Islet of Langerhans (tissue), 1 donor: ENCODE data around the gene NFASC.

Experiments
- FAIRE-seq: peaks from one replicate; lab custom pipeline; 2011; peaks lifted over from hg19 to GRCh38; lab: Jason Lieb, UNC

Gene NFASC

DNA sequence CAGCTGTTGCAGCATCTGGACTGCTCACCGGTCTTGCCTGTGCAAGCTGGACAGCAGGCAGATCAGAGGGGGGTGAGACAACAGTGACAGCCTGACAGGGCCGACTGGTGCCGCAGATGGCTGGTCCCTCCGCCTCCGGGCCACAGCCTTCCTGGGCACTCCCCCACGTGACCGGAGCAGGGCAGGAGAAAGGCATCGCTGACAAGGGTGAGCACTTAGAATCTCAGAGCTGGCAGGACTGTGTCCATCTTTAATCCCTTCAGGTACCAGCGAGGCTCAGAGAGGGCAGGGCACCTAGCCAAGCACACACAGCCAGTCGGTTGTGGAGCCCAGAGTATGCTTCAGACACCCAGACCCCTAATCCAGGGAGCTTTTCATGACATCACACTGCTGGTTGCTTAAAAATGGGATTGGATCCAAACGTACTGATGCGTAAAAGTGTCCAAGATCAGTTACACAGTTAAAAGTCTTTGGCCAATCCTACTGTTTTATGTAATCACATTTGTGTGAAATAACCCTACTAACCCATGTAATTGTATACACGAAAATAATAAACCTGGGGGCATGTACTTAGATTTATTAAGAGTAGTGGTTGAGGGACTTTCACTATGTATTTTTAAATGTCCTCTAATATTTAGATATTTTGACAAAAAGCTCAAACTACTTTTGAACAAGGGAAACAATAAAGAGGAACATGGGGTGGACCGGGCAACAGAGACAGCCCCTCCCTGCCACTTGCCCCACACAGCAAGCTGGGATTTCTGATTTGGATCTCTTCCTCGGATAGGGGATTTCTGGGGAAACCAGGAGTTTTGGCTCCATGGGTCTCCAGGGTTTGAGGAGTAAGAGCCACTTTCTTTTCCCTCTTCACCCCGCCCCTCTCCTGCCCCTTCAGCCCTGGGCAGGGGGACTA lies 171.6 kb downstream of the NFASC start:
- no peak for FAIRE-seq

DNA sequence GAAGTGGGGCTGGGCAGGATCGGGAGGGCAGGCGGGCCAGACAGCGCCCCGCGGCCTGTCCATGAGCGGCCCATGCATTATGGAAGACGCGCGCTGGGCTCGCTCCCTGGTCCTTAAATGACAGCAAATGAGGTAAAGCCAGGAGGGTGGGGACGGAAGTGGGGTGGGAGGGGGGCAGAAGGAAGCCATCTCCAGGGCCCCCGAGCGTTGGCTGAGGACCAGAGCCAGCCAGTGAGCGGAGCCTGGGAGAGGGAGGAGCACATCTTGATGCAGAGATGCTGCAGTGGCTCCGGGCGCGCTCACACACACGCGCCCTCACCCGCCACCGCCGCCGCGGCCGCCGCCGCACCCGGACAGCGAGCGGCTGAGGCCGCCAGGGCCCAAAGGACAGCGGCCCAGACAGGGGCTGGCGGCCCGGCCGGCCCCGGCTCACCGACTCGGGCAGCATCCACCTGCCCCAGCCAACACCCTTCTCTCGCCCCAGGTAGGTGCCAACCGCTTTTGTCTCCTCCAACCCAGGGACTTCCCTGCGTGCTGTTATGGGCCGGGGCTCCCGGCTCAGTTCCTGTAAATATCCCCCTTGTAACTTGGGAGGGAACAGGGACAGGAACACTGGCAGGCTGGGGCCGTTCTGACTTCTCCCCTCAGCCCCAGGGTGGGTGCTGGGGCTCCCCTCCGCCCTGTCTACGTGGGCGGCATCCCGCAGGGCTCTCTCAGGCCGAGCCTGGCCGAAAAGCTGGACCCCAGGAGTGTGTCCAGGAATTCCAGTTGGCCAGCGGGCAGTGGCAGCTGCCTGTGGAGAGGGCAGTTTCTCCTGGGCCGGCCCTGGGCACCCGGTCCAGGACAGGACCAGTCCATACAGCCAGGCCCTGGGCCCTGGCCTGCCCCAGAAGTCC lies 172.5 kb downstream of the NFASC start, which contains the start of gene CNTN2:
CNTN2 (plus strand) TSS at position 302 of the 896 bp plus-strand sequence. CDS start 9,974 bp downstream, outside the sequence.
- no peak for FAIRE-seq

DNA sequence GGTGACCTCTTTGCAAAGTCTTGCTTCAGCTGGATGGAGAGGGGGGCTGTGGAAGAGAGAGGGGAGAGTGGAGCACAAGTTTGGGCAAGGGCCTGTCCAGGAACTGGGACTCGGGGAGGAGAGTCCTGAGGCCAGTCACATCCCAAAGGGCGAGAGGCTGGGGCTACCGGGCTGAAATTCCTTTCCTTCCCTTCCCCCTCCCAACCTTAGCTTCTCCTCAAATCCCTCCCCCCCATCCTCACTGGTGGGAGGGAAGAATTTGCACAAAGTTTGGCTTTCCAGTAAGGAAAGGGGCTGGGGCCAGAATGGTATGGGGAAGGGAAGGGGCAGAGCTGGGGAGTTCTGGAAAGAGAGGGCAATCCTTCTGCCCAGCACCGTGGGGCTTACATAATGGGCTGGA lies 173.2 kb downstream of the NFASC start:
- no peak for FAIRE-seq

DNA sequence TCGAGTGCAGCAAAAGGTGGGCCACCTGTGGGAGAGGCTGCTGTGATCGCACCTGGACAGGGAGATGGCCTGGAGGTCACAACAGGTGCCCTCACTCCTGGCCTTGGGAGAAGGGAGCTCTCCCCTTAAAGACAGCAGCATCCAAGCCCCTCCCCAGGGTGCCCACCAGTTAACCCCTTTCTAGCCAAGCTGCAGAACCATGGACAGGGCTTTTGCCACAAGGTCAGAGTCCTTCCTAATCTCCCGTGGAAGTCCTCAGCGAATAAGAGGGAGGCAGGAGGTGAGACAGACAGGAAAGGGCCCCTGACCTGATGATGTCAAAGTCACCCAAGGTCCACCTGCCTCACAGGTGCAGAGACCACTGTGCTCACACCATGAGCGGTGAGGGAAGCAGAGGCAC lies 174.1 kb downstream of the NFASC start:
- no peak for FAIRE-seq

DNA sequence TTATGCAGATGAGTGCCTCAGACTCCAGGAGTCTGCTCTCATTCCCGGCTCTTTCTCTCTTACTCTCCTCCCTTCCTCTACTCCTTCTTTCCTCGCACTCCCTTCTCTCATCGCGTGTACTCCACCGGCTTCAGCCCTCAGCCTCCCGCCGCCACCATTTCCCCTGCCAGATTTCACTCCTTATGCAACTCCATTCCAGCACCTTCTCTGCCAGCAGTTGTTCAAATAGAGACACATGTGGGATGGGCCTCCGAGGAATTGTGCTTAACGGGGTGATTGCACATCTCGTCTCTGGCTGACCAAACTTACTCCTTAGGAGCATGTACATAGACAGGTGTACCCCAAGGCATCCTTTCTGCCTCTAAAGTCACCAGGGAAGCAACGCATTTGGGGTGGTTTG lies 174.5 kb downstream of the NFASC start:
- no peak for FAIRE-seq

DNA sequence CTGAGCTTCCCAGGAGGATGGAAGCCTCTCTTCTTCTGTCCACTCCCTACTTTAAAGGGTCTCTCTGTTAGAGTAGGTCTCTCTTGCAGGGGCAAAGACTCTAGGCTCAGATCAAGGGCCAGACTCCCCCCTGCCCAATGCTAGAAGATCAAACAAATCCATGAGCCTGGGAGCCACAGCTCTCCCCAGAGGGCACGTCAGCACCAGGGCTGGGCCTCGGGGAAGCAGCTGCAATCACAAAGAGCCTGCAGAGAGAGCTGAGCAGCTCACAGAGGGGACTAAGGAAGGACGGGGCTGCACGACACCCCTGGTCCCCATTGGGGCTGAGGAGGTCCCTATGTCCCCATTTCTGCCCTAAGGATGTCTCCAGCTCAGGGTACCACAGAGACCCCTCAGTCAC lies 176.2 kb downstream of the NFASC start:
- FAIRE-seq, result no peak

DNA sequence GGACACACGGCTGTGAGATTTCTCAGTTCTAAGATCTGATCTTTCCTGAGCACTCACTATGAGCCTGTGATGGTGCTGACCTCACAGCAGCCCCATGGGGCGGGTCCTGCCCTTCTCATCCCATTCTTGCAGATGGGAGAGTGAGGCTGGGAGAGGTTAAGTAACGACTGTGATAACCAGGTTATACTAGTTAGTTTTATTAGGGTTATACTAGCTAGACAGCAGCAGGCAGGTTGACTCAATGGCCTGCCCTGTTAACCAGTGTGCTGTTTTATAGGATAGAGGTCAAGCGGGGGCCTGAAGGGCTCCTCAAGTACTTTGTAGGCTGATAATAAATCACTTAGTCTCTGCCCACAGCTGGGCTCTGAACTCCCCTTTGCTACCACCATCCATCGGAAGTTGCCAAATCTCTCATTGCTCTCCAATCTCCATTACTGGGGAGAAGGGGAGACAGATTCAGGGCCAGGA lies 177.1 kb downstream of the NFASC start:
- FAIRE-seq, result no peak

DNA sequence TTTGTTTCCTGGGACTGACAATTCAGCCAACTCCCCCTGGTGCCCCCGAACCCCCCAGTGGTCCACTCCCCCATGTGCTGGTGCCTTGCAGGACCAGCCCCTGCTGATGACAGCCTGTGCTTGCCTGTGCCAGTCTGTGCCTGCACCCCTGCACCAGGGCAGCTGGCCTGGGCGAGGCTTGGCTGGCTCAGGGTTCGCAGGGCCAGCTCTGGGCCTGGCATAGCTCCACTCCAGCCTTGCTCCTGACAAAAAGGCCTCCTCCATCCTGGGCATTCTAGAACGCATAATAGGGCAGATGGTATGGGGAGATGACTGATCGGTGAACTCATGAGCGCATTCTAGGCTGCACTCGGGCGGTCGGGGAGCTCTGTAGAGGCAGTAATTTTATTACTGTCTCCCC lies 177.7 kb downstream of the NFASC start:
- no peak for FAIRE-seq

DNA sequence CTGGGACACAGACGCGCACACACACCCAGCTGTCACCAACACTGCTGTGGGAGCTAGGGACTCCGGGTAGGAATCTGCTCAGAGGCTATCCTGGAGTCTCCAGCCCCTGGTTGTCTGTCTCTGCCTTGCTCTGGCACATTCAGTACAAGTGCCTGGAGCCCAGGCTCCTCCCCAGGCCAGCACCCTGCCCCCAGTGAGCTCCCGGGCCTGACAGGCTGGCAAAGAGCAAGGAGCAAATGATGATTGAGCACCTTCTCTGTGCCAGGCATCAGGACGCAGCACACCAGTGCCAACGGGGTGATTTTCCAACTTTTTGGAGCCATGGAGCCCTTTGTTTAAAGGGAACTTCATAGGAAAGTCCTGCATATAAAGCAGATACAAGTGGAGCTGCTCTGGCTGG lies 178.8 kb downstream of the NFASC start:
- no peak for FAIRE-seq

DNA sequence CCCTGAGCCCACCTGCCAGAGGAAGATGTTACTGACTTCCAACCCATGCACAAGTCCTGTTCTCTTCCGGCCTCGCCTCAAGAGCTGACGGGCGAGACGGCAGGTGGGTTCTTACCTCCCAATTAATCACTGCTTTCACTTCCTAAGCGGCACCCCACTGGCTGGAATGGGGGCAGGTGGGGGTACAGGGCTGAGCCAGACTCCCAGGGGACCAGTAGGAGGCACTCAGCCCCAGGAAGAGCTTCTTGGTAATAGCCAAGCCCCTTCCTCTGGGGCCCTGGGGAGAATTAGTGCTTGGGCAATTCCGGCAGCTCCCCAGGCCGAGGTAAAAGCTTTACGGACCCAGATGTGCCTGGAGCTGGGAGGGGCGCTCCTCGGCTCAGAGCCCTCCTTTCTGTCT lies 182.0 kb downstream of the NFASC start:
- FAIRE-seq, result no peak

DNA sequence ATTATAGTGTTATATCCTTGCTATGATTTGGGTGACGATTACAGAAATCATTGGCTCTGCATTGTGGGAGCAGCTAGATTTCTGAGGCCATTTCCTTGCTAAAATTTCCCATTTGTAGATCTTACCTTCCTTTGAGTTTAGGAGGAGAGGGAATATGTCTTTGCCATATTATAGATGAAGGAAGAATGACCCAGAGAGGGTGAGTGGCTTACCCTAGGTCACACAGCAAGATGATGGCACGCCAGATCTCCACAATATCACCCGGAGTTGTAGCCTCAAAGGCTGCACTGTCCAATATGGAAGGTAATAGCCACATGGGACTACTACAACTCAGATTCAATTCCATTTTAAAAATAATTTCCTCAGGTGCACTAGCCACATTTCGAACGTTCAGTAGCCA lies 182.6 kb downstream of the NFASC start:
- no peak for FAIRE-seq

DNA sequence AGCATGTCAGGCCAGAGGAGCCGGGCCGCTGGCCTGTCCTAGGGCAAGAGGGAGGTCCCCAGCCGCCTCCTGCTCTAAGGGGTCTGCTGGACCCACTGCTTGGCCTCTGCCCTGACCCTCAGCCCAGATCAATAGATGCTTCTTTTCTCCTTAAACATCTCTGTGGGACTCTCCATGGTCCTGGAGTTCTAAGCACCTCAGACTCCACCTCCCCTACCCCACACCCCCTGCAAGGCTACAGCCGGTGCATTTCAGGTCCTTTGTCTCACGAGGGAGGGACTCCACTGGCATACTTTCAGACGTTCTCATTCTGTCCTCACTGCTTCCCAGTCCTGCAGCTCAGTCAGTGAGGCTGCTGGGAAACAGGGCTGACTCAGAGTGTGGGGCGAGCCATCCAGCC lies 183.4 kb downstream of the NFASC start:
- no peak for FAIRE-seq

DNA sequence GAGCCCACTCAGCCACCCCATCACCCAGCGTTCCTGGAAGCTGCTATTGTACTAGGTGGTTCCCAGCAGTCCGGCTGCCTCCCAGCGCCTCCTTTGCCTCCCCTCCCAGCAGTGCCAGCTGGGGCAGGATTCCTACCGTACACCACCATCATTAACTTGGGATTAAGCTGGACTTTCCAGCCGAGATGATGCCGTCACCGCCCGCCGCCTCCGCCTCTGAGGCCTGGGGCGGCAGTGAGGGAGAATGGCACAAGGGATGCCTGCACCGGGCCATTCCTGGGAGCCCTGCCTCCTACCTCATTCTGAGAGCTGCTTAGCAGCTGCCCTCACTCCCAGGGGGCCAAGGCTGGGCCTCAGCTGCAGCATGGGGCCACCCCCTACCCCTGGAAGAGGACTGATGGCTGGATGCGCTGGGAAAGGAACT lies 185.5 kb downstream of the NFASC start:
- no peak for FAIRE-seq

DNA sequence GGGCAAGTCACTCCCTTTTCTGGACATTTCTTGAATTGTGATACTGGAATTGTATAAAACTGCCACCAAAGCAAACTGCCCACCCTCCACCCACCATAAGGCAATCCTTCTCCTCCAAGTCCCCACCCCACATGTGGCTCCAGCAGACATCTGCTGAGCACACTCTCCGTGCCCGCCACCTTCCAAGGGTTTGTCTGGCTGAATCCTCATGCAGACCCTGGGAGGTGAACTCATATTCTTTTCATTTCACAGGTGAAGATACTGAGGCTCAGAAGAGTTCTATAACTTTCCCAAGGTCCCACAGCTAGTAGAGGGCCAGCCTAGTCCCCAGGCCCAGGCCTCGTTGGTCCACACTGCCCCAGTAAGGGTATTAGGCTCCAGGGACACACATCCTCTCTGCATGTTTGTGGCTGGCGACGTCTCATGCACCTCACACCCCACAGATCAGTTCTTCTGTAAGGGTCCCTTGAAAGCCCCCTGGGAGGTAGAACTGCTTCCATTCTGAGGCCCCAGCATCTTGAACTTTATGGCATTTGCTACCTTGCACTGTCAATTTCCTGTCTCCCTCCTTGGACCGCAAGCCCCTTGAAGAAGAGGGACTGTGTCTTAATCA lies 186.4 kb downstream of the NFASC start:
- no peak for FAIRE-seq

DNA sequence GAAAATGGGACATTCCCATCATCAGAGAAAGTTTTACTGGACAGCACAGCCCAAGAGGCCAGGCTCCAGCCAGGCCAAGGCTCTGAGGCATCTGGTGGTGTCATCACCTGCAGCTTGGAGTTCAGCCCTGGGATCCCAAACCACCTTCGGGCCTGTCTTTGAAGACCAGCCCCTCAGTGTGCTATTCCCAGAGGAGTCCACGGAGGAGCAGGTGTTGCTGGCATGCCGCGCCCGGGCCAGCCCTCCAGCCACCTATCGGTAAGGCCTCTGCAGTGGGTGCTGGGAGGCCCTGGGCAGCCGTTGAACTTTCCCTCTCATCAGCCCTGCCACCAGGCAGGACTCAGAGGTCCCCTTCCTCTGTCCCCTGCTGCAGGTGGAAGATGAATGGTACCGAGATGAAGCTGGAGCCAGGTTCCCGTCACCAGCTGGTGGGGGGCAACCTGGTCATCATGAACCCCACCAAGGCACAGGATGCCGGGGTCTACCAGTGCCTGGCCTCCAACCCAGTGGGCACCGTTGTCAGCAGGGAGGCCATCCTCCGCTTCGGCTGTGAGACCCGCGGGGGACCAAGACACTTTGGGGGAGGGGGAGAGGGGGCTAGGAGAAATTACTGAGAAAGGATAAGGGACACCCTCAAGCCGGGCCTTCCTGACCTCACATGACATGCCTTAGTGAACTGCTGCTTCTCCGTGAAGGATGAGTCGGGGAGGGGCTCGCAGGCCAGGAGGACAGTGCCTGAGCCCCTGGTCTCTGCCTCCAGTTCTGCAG lies 187.3 kb downstream of the NFASC start:
- no peak for FAIRE-seq

DNA sequence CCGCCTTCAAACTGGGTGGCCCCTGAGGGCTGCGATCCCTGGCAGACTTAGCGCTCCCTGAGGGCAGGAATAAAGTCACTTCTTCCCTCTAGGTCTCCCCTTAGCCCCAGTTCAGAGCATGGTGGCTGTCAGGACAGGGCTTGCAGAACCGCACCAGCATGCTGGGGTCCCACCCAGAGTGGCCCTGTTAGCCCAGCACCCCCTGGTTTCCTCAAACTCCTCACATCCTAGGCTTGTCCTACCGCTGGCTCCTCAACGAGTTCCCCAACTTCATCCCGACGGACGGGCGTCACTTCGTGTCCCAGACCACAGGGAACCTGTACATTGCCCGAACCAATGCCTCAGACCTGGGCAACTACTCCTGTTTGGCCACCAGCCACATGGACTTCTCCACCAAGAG lies 188.2 kb downstream of the NFASC start:
- no peak for FAIRE-seq

DNA sequence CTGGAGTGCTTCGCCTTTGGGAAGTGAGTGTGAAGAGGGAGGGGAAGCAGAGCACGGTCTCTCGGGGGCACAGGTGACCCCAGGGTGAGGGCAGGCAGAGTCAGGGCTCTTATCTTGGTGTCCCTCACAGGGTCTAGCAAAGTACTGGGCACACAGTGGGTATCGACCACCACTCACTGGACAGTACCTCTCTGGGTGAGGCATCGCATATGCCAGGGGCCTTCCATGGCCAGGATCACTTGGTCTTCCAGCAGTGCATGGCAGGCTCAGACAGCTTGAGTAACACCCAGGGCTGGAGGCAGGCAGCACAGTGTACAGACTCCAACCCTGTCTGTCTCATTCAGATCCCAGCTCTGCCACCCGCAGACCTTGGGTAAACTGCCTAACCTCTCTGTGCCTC lies 189.0 kb downstream of the NFASC start:
- FAIRE-seq, result no peak

DNA sequence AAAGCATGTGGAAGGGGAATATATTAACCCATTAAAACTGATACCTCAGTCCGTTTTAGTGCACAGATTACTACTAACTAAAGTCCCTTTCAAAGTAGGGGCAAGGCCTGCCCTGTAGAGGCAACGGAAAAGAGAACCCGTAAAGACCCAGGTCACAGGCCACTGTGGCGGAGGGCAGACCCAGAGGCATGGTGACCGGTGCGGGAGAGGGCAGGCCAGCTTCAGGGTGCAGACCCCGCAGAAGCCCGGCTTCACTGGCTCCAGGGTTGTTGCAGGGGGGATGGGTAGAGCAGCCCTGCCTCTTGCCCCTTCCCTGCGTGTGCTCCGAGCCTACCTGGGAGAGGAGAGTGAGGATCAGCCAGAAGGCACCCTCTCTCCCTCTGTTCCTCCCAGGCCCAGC lies 190.1 kb downstream of the NFASC start:
- no peak for FAIRE-seq

DNA sequence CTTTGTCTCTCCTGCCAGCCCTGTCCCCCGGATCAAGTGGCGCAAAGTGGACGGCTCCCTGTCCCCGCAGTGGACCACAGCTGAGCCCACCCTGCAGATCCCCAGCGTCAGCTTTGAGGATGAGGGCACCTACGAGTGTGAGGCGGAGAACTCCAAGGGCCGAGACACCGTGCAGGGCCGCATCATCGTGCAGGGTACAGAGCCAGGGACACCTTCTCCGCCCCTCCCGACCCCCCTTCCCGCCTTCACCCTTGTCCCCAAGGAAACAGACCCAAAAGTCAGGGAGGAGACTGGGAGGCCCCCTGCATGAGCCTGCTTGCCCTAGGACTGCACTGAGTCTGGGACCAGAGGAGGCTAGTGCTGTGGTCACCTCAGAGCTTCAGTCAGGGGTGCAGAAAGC lies 190.6 kb downstream of the NFASC start:
- no peak for FAIRE-seq

DNA sequence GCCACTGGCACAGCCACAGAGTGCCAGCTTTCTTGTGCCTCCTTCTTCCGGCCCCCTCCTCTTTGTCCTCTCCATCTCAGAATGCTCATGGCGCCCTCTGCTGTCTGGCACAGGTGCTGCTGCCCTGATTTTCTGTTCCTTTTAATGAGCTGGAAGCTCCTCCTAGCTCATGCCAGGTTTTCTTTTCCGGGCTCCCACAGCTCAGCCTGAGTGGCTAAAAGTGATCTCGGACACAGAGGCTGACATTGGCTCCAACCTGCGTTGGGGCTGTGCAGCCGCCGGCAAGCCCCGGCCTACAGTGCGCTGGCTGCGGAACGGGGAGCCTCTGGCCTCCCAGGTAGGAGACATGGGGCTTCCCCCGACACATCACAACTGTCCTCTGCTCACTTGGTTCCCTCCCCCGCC lies 191.0 kb downstream of the NFASC start:
- no peak for FAIRE-seq

DNA sequence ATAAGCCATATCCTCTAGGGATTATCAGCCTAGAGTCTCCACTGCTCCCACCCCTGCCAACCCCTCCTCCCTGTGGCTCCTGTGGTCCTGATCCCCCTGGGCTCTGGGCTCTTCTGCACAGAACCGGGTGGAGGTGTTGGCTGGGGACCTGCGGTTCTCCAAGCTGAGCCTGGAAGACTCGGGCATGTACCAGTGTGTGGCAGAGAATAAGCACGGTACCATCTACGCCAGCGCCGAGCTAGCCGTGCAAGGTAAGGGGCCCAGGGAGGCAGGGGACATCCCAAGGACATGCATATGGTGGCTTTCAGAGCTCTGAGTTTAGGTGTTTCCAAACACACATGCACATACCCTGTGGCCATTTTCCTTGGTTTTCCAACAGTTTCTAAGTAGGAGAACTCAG lies 191.7 kb downstream of the NFASC start:
- FAIRE-seq, result no peak

DNA sequence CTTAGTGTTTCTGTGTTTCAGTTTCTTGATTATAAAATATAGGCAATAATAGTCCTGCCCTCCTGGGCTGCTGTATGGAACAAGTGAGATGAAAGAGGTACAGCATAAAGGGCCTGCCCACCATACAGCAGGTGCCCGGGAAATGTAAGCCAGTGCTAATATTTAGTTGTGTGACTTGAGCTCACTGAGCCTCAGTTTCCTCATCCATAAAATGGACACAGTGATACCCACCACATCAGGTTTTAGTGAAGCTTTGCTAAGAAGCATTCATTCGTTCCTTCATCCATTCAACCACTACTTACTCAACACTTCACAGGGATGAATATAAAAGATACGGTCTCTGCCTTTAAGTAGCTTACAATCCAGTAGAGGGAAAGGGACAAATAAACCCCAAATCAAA lies 192.2 kb downstream of the NFASC start:
- no peak for FAIRE-seq
